Transverse colon (tissue), 4 donors: ENCODE data around the gene DEPDC7. TPM values are rescaled to one million over a fixed set of nuclear protein-coding genes. Genes with fewer than 3 reads are reported as not detected.

ENCODE experiments used
- DNase-seq: peaks from one replicate; pipeline ENCODE4 v3.0.0-alpha.2; 2019
- H3K27ac ChIP-seq, 4 donors: fragments of 200-600 bp; sonication (generic); 2 replicates each; pipeline ENCODE4 v1.5.1; 2016 to 2018; ENCODE audit warnings: inconsistent platforms in 4 of 4
- H3K27me3 ChIP-seq: fragments of 200-600 bp; sonication (generic); 2 replicates; pipeline ENCODE4 v1.5.1; 2017; ENCODE audit warnings: inconsistent platforms
- H3K36me3 ChIP-seq, 4 donors: fragments of 200-600 bp; sonication (generic); 2 replicates each; pipeline ENCODE4 v1.5.1; 2017 to 2019; ENCODE audit warnings: inconsistent platforms in 4 of 4
- H3K4me1 ChIP-seq, 4 donors: fragments of 200-600 bp; sonication (generic); 2 replicates each; pipeline ENCODE4 v1.5.1; 2017 to 2020; ENCODE audit warnings: inconsistent platforms in 4 of 4
- H3K4me3 ChIP-seq, 4 donors: fragments of 200-600 bp; sonication (generic); 1 replicate in 1 of 4; 2 replicates in 3 of 4; pipeline versions ENCODE4 v1.5.1 to v1.6.1; 2017 to 2019; ENCODE audit warnings: inconsistent platforms in 4 of 4
- H3K9me3 ChIP-seq, 2 donors: fragments of 200-600 bp; sonication (generic); 2 replicates each; pipeline ENCODE4 v1.5.1; 2017 to 2019; ENCODE audit warnings: inconsistent platforms in 2 of 2
- CTCF ChIP-seq, 5 experiments: fragments of 200-600 bp in 3 of 5; fragments of 450-650 bp in 2 of 5; sonication (generic) in 3 of 5; IDR thresholded peaks; 1 replicate in 2 of 5; 2 replicates in 3 of 5; pipeline ENCODE4 v1.5.1; 2016 to 2017; ENCODE audit warnings: antibody characterized with exemption in 5 of 5, inconsistent platforms in 3 of 5, mild to moderate bottlenecking in 2 of 5, moderate library complexity in 1 of 5
- EP300 ChIP-seq: sonication (generic); formaldehyde crosslinking; IDR thresholded peaks from one replicate; pipeline ENCODE4 v1.6.1; 2017; ENCODE audit warnings: antibody characterized with exemption, low read depth
- POLR2A ChIP-seq: fragments of 450-650 bp; IDR thresholded peaks from one replicate; pipeline ENCODE4 v1.6.1; 2016; ENCODE audit warnings: antibody characterized with exemption, mild to moderate bottlenecking, moderate library complexity
- POLR2AphosphoS5 ChIP-seq, 3 donors: sonication (generic); formaldehyde crosslinking; IDR thresholded peaks; one replicate each; pipeline ENCODE4 v1.6.1; 2016; ENCODE audit warnings: antibody characterized with exemption in 3 of 3
- WGBS, 2 donors: methylation state at CpG; one replicate each; pipeline ENCODE4 v1.1.5; 2018; ENCODE audit warnings: low coverage in 1 of 2; 5-methylcytosine and 5-hydroxymethylcytosine counted together
- in situ Hi-C, 4 donors: fragments of 200-750 bp; cut with MboI; loops; one replicate each; pipeline versions ENCODE4 v1.15.0 to v1.15.1; 2017; ENCODE audit warnings: low sequenced_read_pairs in 3 of 4, low pct_ligation_motif_present in 1 of 4, low pct_unique_long_range_greater_than_20kb in 1 of 4
- intact Hi-C: fragments of 100-400 bp; cut with DNase I; formaldehyde crosslinking; loops from one replicate; pipeline ENCODE4 v1.15.1; 2023; ENCODE audit warnings: low total_unique reads
- small RNA-seq, 4 donors: library from RNA; depleted of rRNA; stranded (forward); fragments of <200 nt; gene quantifications; one replicate each; pipeline ENCODE3, GENCODE V24; 2016
- total RNA-seq, 4 donors: library from RNA; depleted of rRNA; stranded (reverse); fragments of >200 nt; gene quantifications; one replicate each; pipeline ENCODE4 v1.1.0, GENCODE V29; 2016

The DEPDC7 gene
- total RNA-seq, 4 donors from 2014 or later = 3.2 to 18.7 (median 11.5) TPM

DNA sequence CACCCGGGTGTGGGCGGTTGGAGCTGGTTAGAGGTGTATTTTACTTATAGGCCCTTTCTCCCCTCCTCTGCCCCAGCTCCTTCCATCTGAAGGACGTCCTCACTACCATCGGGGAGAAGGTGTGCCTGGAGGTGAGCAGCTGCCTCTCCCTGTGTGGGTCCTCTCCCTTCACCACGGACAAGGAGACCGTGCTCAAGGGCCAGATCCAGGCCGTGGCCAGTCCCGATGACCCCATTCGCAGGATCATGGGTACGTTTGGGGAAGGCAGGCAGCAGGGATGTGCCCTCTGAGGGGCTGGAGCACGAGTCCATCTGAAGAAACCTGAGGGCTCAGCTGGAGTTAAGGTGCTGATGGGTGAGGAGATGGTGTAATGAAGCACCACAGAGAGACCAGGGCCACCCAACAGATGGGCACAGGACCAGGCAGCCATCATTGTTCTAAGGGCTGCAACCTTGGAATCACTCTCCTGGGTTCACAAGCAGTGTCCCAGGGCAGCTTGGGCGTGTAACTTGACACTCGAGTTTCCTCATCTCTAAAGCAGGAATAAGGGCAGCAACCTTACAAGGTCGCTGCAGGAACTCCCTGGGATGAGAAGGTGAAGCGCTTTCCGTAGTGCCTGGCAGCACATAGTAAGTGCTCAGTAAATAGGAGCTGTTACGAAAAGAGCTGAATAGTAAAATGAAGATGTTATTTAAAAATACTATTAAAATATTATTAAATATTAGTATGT is 53.1 kb downstream of the DEPDC7 start:
- no peak for DNase-seq
- no peak for TF ChIP-seq POLR2A
- no peak for TF ChIP-seq CTCF (IDR thresholded peaks at IDR 0.05)
- no peak for TF ChIP-seq POLR2AphosphoS5 (IDR thresholded peaks at IDR 0.05)
- no peak for TF ChIP-seq EP300
- in situ Hi-C loops (loop anchor here in 1 of 4 donors (10.0 kb wide), 1 partner anchor 104 kb away; no protein-coding TSS in a partner anchor), intact Hi-C loops (no loop called here)
- H3K27ac ChIP-seq = no peak overlapping the region
- H3K27me3 ChIP-seq = no peaks in the 10 kb centered on the region
- 96 to 97% methylated on average over 5 to 17 of the region's 17 CpGs for WGBS, 2 donors
- no peaks in the 10 kb centered on the region for H3K9me3 ChIP-seq
- H3K36me3 ChIP-seq = peaks cover 0 to 60% (median 14%) of the 10 kb centered on the region in 4 donors
- no peak overlapping the region for H3K4me3 ChIP-seq
- H3K4me1 ChIP-seq = peaks cover 0 to 17% (median 11%) of the 10 kb centered on the region in 4 donors

DNA sequence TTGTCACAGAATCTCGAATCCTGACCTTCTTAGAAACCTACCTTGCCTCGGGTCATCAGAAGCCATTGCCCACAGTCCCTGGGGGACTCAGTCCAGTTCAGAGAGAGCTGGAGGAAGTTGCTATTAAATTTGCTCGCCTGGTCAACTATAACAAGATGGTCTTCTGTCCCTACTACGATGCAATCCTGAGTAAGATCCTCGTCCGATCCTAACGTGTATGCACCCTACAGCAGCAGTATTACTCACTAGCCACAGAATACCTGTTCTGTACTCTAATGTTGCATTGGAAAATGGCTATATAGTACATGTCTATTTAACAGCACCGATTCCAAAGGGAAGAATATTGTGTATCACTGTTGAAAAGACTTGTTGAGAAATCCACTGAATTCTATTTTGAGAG is 56.8 kb downstream of the DEPDC7 start:
- DNase-seq = no peak
- Histone ChIP-seq H3K4me1 (no peaks in the 10 kb centered on the region), H3K9me3 (no peaks in the 10 kb centered on the region), H3K27me3 (no peaks in the 10 kb centered on the region), H3K27ac (no peak overlapping the region), H3K4me3 (no peak overlapping the region), H3K36me3 (peaks cover 0 to 72% (median 22%) of the 10 kb centered on the region in 4 donors)
- in situ Hi-C loops (loop anchor here in 1 of 4 donors (10.0 kb wide), 1 partner anchor 118 kb away; no protein-coding TSS in a partner anchor), intact Hi-C loops (no loop called here)
- TF ChIP-seq POLR2AphosphoS5 (IDR thresholded peaks at IDR 0.05) (no peak), CTCF (IDR thresholded peaks at IDR 0.05) (no peak), POLR2A (no peak)
- 85 to 88% methylated on average over 7 to 8 of the region's 8 CpGs for WGBS, 2 donors

Small RNA genes within 50 kb of the gene (small RNA-seq; reads per million reads assigned to genes)
- gene RF00019 = 0 reads per million in 4 donors

Other genes with a start within 250 kb of the DEPDC7 start
- not detected for gene CCDC73, start 221.2 kb upstream of the DEPDC7 start, total RNA-seq
- 10 to 100 TPM in 2 of 4 donors, 1 to 10 TPM in 2; 4.8 to 24.6 (median 15.9) TPM for gene PRRG4, start 186.0 kb upstream of the DEPDC7 start, total RNA-seq
- 10 to 100 TPM; 20.5 to 39.2 (median 31.9) TPM for gene QSER1, start 123.1 kb upstream of the DEPDC7 start, total RNA-seq
- gene TCP11L1, start 23.7 kb downstream of the DEPDC7 start, total RNA-seq = 10 to 100 TPM; 24.3 to 90.2 (median 66.1) TPM
- gene CSTF3, start 145.6 kb downstream of the DEPDC7 start, total RNA-seq = 100 to 1,000 TPM in 1 of 4 donors, 10 to 100 TPM in 2, 1 to 10 TPM in 1; 2.2 to 167 (median 14.2) TPM
- gene HIPK3, start 241.5 kb downstream of the DEPDC7 start, total RNA-seq = 100 to 1,000 TPM in 1 of 4 donors, 10 to 100 TPM in 3; 67.0 to 121 (median 86.8) TPM